HL-60 (cell line): Measurements from ENCODE around the gene CMC1.

Experiments
- DNase-seq, 2 experiments: peaks; one replicate each; pipeline ENCODE4 v3.0.0-alpha.2; 2010 to 2020; ENCODE audit warnings: low read depth in 1 of 2, low spot score in 1 of 2
- H3K27ac ChIP-seq: fragments of 250-450 bp; sonication (Bioruptor Pico); replicated peaks from 2 replicates; pipeline ENCODE4 v1.5.1; 2020; ENCODE audit warnings: mild to moderate bottlenecking, moderate library complexity
- H3K27me3 ChIP-seq: fragments of 250-450 bp; sonication (Bioruptor Pico); 2 replicates; pipeline ENCODE4 v1.5.1; 2021; ENCODE audit warnings: mild to moderate bottlenecking, moderate library complexity; ENCODE audit not compliant: insufficient read depth, poor library complexity, severe bottlenecking
- H3K4me3 ChIP-seq: replicated peaks from 2 replicates; pipeline ENCODE4 v1.5.1; 2011; ENCODE audit warnings: mild to moderate bottlenecking, control low read depth, low read length; ENCODE audit not compliant: insufficient read depth
- GABPA ChIP-seq: IDR thresholded peaks from 2 replicates; pipeline ENCODE4 v1.6.1; 2012; ENCODE audit warnings: low read depth
- POLR2AphosphoS5 ChIP-seq: IDR thresholded peaks from 2 replicates; pipeline ENCODE4 v1.6.1; 2012; ENCODE audit warnings: low read depth
- SPI1 ChIP-seq: IDR thresholded peaks from 2 replicates; pipeline ENCODE4 v1.6.1; 2012; ENCODE audit warnings: low read depth, mild to moderate bottlenecking, borderline replicate concordance
- TF ChIP-seq, protein P1 (sequence below): IDR thresholded peaks from 2 replicates; pipeline ENCODE4 v1.6.1; 2012; ENCODE audit warnings: low read depth; ENCODE audit not compliant: insufficient replicate concordance
- TF ChIP-seq, protein P2 (sequence below): IDR thresholded peaks from one replicate; pipeline ENCODE4 v1.5.1; 2011; ENCODE audit warnings: low read length, control low read depth, inconsistent platforms; ENCODE audit not compliant: insufficient read depth

Gene CMC1

GRCh38 chr3:28295898-28296490, 54.6 kb downstream of the CMC1 start:
- DNase-seq = no peak
- no peak overlapping the region for H3K4me3 ChIP-seq
- no peaks in the 10 kb centered on the region for H3K27me3 ChIP-seq
- TF ChIP-seq, protein P1, sequence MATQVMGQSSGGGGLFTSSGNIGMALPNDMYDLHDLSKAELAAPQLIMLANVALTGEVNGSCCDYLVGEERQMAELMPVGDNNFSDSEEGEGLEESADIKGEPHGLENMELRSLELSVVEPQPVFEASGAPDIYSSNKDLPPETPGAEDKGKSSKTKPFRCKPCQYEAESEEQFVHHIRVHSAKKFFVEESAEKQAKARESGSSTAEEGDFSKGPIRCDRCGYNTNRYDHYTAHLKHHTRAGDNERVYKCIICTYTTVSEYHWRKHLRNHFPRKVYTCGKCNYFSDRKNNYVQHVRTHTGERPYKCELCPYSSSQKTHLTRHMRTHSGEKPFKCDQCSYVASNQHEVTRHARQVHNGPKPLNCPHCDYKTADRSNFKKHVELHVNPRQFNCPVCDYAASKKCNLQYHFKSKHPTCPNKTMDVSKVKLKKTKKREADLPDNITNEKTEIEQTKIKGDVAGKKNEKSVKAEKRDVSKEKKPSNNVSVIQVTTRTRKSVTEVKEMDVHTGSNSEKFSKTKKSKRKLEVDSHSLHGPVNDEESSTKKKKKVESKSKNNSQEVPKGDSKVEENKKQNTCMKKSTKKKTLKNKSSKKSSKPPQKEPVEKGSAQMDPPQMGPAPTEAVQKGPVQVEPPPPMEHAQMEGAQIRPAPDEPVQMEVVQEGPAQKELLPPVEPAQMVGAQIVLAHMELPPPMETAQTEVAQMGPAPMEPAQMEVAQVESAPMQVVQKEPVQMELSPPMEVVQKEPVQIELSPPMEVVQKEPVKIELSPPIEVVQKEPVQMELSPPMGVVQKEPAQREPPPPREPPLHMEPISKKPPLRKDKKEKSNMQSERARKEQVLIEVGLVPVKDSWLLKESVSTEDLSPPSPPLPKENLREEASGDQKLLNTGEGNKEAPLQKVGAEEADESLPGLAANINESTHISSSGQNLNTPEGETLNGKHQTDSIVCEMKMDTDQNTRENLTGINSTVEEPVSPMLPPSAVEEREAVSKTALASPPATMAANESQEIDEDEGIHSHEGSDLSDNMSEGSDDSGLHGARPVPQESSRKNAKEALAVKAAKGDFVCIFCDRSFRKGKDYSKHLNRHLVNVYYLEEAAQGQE = no peak
- TF ChIP-seq POLR2AphosphoS5 (no peak), SPI1 (no peak), GABPA (no peak)
- TF ChIP-seq, protein P2, sequence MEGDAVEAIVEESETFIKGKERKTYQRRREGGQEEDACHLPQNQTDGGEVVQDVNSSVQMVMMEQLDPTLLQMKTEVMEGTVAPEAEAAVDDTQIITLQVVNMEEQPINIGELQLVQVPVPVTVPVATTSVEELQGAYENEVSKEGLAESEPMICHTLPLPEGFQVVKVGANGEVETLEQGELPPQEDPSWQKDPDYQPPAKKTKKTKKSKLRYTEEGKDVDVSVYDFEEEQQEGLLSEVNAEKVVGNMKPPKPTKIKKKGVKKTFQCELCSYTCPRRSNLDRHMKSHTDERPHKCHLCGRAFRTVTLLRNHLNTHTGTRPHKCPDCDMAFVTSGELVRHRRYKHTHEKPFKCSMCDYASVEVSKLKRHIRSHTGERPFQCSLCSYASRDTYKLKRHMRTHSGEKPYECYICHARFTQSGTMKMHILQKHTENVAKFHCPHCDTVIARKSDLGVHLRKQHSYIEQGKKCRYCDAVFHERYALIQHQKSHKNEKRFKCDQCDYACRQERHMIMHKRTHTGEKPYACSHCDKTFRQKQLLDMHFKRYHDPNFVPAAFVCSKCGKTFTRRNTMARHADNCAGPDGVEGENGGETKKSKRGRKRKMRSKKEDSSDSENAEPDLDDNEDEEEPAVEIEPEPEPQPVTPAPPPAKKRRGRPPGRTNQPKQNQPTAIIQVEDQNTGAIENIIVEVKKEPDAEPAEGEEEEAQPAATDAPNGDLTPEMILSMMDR = no peak
- no peak overlapping the region for H3K27ac ChIP-seq

GRCh38 chr3:28299705-28300104, 58.3 kb downstream of the CMC1 start:
- TF ChIP-seq, protein P1 = no peak
- TF ChIP-seq, protein P2 = no peak
- no peak for TF ChIP-seq SPI1
- TF ChIP-seq POLR2AphosphoS5 = no peak
- TF ChIP-seq GABPA = no peak
- H3K4me3 ChIP-seq = no peak overlapping the region
- DNase-seq = no peak
- H3K27me3 ChIP-seq = no peaks in the 10 kb centered on the region
- H3K27ac ChIP-seq = no peak overlapping the region

DNA sequence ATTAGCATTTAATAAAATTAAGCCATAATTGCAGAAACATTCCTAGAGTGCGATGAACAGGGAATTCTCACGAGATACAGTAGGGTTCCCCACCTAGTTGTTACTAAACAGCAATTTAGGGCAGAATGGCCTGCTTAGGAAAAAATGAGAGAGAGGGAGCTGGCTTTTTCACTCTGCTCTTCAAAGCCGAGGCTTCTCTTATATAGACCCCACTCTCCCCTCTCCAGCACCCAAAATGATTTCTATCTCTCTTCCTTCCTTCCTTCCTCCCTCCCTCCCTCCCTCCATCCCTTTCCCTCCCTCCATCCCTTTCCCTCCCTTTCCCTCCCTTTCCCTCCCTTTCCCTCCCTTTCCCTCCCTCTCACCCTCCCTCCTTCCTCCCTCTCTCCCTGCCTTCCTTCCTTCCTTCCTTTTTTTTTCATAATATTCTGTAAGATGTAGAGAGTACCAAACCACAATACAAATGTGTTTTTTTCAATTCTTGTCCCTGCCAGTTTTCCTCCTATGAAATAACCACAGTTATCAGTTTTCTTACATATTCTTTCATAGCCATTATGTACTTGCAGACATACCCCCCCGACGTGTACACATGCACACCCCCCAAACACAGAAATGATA, 59.0 kb downstream of the CMC1 start:
- Histone ChIP-seq H3K4me3 (no peak overlapping the region), H3K27ac (no peak overlapping the region), H3K27me3 (no peaks in the 10 kb centered on the region)
- DNase-seq = no peak
- TF ChIP-seq GABPA = no peak
- TF ChIP-seq, protein P2 = no peak
- TF ChIP-seq, protein P1 = no peak
- no peak for TF ChIP-seq SPI1
- TF ChIP-seq POLR2AphosphoS5 = no peak
